ENCODE data around the gene CDK5. TPM values are rescaled to one million over a fixed set of nuclear protein-coding genes. Genes with fewer than 3 reads are reported as not detected.

The CDK5 gene
- total and polyA plus RNA-seq, 12 donors: 15.4 to 29.8 (median 19.7) TPM

DNA sequence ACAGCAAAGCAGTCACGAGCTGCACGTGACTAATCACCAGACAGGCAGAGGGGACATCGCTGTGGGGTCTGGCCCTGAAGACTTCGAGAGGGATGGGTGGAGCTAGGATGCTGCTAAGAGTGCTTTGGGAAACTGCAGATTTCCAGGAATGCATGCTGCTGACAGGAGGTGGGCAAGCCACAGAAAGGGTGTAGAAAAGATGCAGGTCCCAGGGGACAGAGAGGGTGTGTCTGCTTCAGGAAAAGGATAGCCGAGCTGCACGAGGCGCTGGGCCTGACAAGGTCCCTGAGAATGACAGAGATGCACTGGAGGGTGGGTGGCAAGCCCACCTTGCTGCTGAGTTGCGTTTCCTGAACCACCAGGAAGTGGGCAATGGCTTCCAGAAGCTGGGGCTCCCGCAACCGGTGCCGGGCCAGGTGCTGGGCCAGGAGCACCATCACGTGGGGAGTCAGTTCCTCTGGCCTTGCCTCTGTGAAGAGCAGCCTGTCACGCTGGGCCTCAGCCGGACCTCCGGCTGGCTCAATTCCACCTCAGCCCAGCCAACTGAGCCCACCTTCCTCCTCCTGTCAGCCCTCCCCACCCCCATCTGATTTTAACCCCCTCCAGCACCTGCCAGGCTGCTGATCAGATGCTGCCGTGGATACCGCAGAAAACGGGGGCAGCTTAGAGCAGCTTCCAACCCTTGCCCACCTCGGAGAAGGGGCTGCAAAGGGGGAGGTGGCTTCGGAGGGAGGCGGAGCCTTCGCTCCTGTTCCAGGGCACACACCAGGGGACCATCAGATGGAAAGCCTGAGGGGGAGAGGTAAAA, 20.7 kb upstream of the CDK5 start:
- peaks cover 31 to 45% of the 10 kb centered on the region in 2 donors for H3K4me1 ChIP-seq (replicated peaks in 1 of 2)
- WGBS, 4 donors: 37 to 42% (median 40%) methylated on average over 21 to 22 of the region's 22 CpGs
- intact Hi-C loops (cut with DNase I): no loop called here
- H3K4me3 ChIP-seq: no peak overlapping the region
- no peaks in the 10 kb centered on the region for H3K9me3 ChIP-seq (replicated peaks in 1 of 3)
- H3K27me3 ChIP-seq: no peaks in the 10 kb centered on the region
- DNase-seq: peak in 2 of 7 donors; percentile 34 to 38
- peaks cover 0 to 21% of the 10 kb centered on the region in 2 donors for H3K36me3 ChIP-seq (replicated peaks in 1 of 2)
- TF ChIP-seq, protein P1, sequence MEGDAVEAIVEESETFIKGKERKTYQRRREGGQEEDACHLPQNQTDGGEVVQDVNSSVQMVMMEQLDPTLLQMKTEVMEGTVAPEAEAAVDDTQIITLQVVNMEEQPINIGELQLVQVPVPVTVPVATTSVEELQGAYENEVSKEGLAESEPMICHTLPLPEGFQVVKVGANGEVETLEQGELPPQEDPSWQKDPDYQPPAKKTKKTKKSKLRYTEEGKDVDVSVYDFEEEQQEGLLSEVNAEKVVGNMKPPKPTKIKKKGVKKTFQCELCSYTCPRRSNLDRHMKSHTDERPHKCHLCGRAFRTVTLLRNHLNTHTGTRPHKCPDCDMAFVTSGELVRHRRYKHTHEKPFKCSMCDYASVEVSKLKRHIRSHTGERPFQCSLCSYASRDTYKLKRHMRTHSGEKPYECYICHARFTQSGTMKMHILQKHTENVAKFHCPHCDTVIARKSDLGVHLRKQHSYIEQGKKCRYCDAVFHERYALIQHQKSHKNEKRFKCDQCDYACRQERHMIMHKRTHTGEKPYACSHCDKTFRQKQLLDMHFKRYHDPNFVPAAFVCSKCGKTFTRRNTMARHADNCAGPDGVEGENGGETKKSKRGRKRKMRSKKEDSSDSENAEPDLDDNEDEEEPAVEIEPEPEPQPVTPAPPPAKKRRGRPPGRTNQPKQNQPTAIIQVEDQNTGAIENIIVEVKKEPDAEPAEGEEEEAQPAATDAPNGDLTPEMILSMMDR (IDR thresholded peaks at IDR 0.05): no peak
- TF ChIP-seq POLR2A (IDR thresholded peaks at IDR 0.05): no peak
- H3K27ac ChIP-seq: peak overlapping the region in 2 of 5 donors; percentile 13 to 53

DNA sequence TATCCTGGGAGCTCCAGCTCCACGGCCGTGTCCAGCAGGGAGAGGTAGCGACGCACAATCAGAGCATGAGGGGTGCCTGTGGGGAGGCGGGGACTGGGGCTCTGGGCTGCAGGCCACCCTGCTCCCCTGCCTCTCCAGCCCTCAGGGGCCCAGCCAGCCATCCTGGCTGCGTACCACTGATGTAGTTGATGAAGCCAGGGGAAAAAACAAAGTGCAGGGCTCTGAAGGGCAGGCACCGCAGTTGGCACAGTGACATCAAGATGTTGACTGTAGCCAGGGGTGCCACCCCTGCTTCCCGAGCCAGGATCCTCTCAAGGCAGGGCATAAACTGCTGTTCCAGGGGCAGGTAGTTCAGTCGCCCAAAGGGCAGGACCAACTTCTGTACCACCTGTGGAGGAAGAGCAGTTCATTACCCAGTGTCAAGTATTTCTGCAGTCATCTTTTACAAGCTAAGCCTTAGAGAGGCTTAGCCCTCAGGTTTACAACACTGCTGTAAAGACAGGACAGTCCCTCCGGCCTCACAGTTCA, 20.1 kb upstream of the CDK5 start:
- TF ChIP-seq POLR2A (IDR thresholded peaks at IDR 0.05): no peak
- TF ChIP-seq, protein P1 (IDR thresholded peaks at IDR 0.05): no peak
- peak in 1 of 7 donors; percentile 5 for DNase-seq
- 61 to 77% (median 69%) methylated on average over 9 to 10 of the region's 10 CpGs for WGBS, 4 donors
- Histone ChIP-seq H3K27me3 (no peaks in the 10 kb centered on the region), H3K4me3 (no peak overlapping the region), H3K27ac (peak overlapping the region in 2 of 5 donors; percentile 3 to 47), H3K9me3 (replicated peaks in 1 of 3) (no peaks in the 10 kb centered on the region), H3K36me3 (replicated peaks in 1 of 2) (peaks cover 0 to 28% of the 10 kb centered on the region in 2 donors), H3K4me1 (replicated peaks in 1 of 2) (peaks cover 30 to 44% of the 10 kb centered on the region in 2 donors)
- intact Hi-C loops (cut with DNase I): no loop called here

DNA sequence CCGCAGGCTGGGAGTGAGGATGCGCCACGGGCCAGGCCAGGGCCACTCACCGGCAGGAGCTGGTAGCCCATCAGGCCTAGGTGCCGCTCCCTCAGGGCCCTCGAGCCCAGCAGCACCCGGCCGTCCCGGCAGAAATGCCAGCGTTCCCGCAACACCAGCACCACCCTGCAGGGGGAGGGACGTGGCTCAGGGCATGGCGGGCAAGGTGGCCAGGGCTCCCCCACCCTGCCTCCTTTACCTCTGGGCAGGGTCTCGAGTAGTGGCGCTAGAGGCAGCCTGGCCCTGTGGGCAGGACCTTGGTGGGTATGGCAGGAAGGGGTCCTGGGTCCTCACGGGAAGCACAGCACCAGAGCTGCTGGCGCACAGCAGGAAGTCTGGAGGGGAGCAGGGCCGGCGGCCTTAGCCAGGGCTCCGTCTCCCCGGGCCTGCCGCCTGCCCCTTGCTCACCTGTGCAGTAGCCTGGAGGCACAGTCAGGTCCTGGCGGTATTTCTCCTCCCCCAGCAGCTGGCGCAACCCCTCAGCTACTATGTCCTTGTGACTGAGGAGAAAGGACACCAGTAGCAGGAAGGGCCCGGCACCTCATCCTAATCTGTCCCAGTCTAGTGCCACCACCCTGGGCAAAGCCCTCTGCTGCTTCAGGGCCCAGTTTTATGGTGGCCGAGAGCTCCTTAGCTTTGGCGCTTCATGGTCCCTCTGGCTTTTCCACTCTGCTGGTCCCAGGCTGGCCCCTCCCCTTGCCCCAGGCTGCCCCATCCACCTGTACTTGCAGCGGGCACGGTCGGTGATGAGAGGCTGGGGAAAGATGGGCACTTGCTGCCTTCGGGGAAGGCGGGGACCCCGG, 19.4 kb upstream of the CDK5 start:
- WGBS, 4 donors: 64 to 81% (median 70%) methylated on average over 15 to 33 of the region's 33 CpGs
- peaks cover 0 to 35% of the 10 kb centered on the region in 2 donors for H3K36me3 ChIP-seq (replicated peaks in 1 of 2)
- peak overlapping the region in 1 of 5 donors; percentile 47 for H3K27ac ChIP-seq
- H3K27me3 ChIP-seq: no peaks in the 10 kb centered on the region
- no peak overlapping the region for H3K4me3 ChIP-seq
- H3K9me3 ChIP-seq (replicated peaks in 1 of 3): no peaks in the 10 kb centered on the region
- H3K4me1 ChIP-seq (replicated peaks in 1 of 2): peaks cover 23 to 39% of the 10 kb centered on the region in 2 donors
- peak in 1 of 7 donors; percentile 43 for DNase-seq
- no peak for TF ChIP-seq POLR2A (IDR thresholded peaks at IDR 0.05)
- TF ChIP-seq, protein P1 (IDR thresholded peaks at IDR 0.05): peak in 3 of 6 experiments; percentile 13 to 22 (median 19)
- intact Hi-C loops (cut with DNase I): no loop called here

DNA sequence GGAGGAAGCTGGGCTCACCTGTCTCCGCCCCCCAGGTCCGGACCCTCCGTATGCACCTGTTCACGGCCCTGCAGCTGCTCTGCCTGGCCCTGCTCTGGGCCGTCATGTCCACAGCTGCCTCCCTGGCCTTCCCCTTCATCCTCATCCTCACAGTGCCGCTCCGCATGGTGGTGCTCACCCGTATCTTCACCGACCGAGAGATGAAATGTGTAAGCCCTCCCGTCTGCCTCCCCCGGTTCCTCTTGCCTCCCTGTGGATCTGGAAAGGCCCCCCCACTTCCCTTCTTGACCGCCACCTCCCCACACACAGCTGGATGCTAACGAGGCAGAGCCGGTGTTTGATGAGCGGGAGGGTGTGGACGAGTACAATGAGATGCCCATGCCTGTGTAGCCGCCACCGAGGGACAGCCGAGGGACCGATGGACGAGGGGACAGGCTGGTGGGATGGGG, 18.3 kb upstream of the CDK5 start:
- TF ChIP-seq, protein P1 (IDR thresholded peaks at IDR 0.05): no peak
- TF ChIP-seq POLR2A (IDR thresholded peaks at IDR 0.05): no peak
- H3K4me1 ChIP-seq (replicated peaks in 1 of 2): peaks cover 12 to 28% of the 10 kb centered on the region in 2 donors
- intact Hi-C loops (cut with DNase I): no loop called here
- peaks cover 0 to 46% of the 10 kb centered on the region in 2 donors for H3K36me3 ChIP-seq (replicated peaks in 1 of 2)
- 86 to 89% (median 87%) methylated on average over 12 to 22 of the region's 22 CpGs for WGBS, 4 donors
- no peak for DNase-seq
- H3K4me3 ChIP-seq: no peak overlapping the region
- H3K27me3 ChIP-seq: no peaks in the 10 kb centered on the region
- H3K27ac ChIP-seq: no peak overlapping the region
- H3K9me3 ChIP-seq (replicated peaks in 1 of 3): no peaks in the 10 kb centered on the region

Measured in adrenal gland (tissue), 12 donors.